ENCODE data around the gene FAM107B.

Gene FAM107B

DNA sequence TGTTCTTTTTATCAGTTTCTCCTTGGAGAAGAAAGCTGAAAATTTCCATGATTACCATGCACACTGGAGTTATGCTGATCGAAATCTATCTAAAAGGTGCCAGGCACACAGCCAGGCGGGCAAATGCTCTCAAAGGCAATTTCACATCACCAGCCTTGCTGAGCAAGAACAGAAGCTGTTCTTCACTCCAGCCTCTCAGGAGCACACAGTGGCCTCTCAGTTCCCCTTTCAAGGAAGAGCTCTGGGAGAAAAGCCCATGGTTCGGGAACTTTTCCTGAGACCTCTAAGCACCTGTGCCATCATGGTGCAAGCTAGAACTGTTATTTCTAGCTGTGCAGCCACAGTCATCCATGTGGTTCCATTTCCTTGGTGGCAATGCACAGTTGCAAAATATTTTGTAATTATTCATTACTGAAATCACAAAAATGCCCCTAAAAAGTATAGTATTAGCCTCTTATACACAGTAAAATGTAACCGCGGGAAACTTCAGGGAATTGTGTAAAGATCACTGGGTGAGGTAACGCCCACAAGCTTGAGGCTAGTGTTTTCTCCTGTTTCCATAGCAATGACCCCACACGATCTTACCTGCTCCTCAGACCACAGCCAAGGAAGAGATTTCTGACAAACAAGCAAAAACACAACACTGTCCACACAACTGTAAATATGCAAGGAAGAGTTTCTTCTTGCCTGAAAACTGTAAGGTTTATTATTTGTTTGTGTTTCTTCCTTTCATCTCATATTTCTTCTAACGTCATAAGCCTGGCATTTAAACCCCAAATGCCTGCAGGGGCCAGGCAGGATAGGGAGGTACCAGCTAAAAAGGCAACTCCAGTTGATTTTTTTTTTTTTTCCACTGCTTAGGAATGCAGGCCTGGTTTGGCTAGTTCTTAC, 121.2 kb downstream of the FAM107B start:
- Histone ChIP-seq H3K9ac (ENCODE audit: low read length) (peak overlapping the region; percentile 77), H3K27ac (ENCODE audit: low read length, poor library complexity, severe bottlenecking) (peak overlapping the region; percentile 84), H3K18ac (ENCODE audit: low read depth in 1 of 2, low read length in 2 of 2) (peak overlapping the region in 1 of 2 experiments; percentile 37), H4K91ac (ENCODE audit: low read length) (no peak overlapping the region), H2AFZ (ENCODE audit: low read depth, low read length) (no peak overlapping the region), H3K14ac (ENCODE audit: low read length in 2 of 2) (no peak overlapping the region), H3K79me1 (replicated peaks; ENCODE audit: low read length, poor library complexity, severe bottlenecking) (no peaks in the 10 kb centered on the region), H2BK120ac (ENCODE audit: low read depth, low read length) (no peak overlapping the region), H2BK12ac (ENCODE audit: low read length in 2 of 2) (peak overlapping the region in 1 of 2 experiments; percentile 21), H3K4me2 (ENCODE audit: low read length, poor library complexity, severe bottlenecking) (peak overlapping the region; percentile 55), H3K4me3 (ENCODE audit: insufficient read depth in 1 of 2, low read depth in 1 of 2, low read length in 2 of 2) (no peak overlapping the region), H3K23ac (ENCODE audit: low read length in 2 of 2) (no peak overlapping the region), H2BK5ac (ENCODE audit: low read depth, low read length, poor library complexity, severe bottlenecking) (no peak overlapping the region), H3K36me3 (ENCODE audit: control insufficient read depth in 1 of 2, insufficient read depth in 2 of 2, low read depth in 1 of 2, low read length in 2 of 2) (no peaks in the 10 kb centered on the region), H3K27me3 (ENCODE audit: control insufficient read depth in 1 of 2, insufficient read depth in 1 of 2, low read length in 2 of 2) (no peaks in the 10 kb centered on the region), H2BK15ac (ENCODE audit: low read depth, poor library complexity, severe bottlenecking) (no peak overlapping the region), H3K4ac (ENCODE audit: low read depth in 1 of 2, low read length in 2 of 2) (no peak overlapping the region), H4K8ac (ENCODE audit: low read length) (no peak overlapping the region), H3K4me1 (ENCODE audit: control insufficient read depth, insufficient read depth, low read depth, low read length) (peaks cover 9% of the 10 kb centered on the region), H2AK5ac (ENCODE audit: low read length, severe bottlenecking) (no peak overlapping the region), H3K9me3 (ENCODE audit: control insufficient read depth, low read length) (no peaks in the 10 kb centered on the region)
- peak; percentile 94 for DNase-seq
- WGBS: 62% methylated on average over 7 of the region's 8 CpGs

DNA sequence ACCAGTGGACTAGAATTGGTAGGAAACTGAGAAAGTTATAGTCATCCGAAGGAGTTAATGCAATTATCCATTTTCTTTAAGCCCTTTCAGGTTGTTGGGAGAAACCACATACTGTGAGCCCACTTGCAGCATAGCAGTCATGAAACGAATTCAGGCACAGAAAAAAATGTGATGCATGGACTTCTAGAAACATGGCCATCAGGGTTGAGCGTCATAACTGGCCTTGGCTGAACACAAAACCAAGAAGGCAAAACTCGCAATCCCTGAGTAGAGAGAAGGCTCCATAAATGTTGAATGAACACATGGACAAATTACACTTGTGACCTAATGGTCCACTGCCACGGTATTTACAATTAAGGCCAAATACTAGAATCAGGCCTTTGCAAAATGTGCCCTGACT, 121.9 kb downstream of the FAM107B start:
- no peak overlapping the region for H3K14ac ChIP-seq (ENCODE audit: low read length in 2 of 2)
- peak overlapping the region in 1 of 2 experiments; percentile 18 for H3K4ac ChIP-seq (ENCODE audit: low read depth in 1 of 2, low read length in 2 of 2)
- no peak overlapping the region for H3K4me3 ChIP-seq (ENCODE audit: insufficient read depth in 1 of 2, low read depth in 1 of 2, low read length in 2 of 2)
- no peaks in the 10 kb centered on the region for H3K9me3 ChIP-seq (ENCODE audit: control insufficient read depth, low read length)
- H2BK5ac ChIP-seq (ENCODE audit: low read depth, low read length, poor library complexity, severe bottlenecking): no peak overlapping the region
- no peak overlapping the region for H3K9ac ChIP-seq (ENCODE audit: low read length)
- H3K36me3 ChIP-seq (ENCODE audit: control insufficient read depth in 1 of 2, insufficient read depth in 2 of 2, low read depth in 1 of 2, low read length in 2 of 2): no peaks in the 10 kb centered on the region
- no peak overlapping the region for H2BK120ac ChIP-seq (ENCODE audit: low read depth, low read length)
- H3K27me3 ChIP-seq (ENCODE audit: control insufficient read depth in 1 of 2, insufficient read depth in 1 of 2, low read length in 2 of 2): no peaks in the 10 kb centered on the region
- WGBS: 97% methylated on average over 5 of the region's 5 CpGs
- no peak overlapping the region for H4K8ac ChIP-seq (ENCODE audit: low read length)
- H3K27ac ChIP-seq (ENCODE audit: low read length, poor library complexity, severe bottlenecking): no peak overlapping the region
- H3K23ac ChIP-seq (ENCODE audit: low read length in 2 of 2): no peak overlapping the region
- peak overlapping the region; percentile 22 for H2AK5ac ChIP-seq (ENCODE audit: low read length, severe bottlenecking)
- no peaks in the 10 kb centered on the region for H3K79me1 ChIP-seq (replicated peaks; ENCODE audit: low read length, poor library complexity, severe bottlenecking)
- H3K4me2 ChIP-seq (ENCODE audit: low read length, poor library complexity, severe bottlenecking): no peak overlapping the region
- no peak overlapping the region for H3K18ac ChIP-seq (ENCODE audit: low read depth in 1 of 2, low read length in 2 of 2)
- H2BK15ac ChIP-seq (ENCODE audit: low read depth, poor library complexity, severe bottlenecking): no peak overlapping the region
- H2AFZ ChIP-seq (ENCODE audit: low read depth, low read length): no peak overlapping the region
- H2BK12ac ChIP-seq (ENCODE audit: low read length in 2 of 2): no peak overlapping the region
- peaks cover 11% of the 10 kb centered on the region for H3K4me1 ChIP-seq (ENCODE audit: control insufficient read depth, insufficient read depth, low read depth, low read length)
- H4K91ac ChIP-seq (ENCODE audit: low read length): no peak overlapping the region
- DNase-seq: no peak

DNA sequence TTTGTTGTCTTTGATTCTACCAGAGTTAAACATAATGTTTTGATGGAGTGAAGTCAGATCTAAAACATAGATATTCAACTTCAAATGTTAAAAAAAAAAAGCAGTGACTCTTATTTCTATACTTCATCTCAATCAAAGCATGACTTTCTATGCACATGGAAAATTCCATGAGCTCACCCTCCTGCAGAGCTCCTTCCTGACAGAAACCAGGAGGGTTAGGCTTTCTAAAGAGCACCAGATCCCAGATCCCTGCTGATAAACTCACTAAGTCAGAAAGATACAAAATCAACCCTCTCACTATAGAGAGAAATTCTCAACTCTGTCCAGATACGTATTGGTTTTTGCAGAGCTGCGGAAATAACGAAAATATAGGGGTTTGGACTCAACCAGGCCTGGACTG, 122.6 kb downstream of the FAM107B start:
- 58% methylated on average over 3 of the region's 3 CpGs for WGBS

DNA sequence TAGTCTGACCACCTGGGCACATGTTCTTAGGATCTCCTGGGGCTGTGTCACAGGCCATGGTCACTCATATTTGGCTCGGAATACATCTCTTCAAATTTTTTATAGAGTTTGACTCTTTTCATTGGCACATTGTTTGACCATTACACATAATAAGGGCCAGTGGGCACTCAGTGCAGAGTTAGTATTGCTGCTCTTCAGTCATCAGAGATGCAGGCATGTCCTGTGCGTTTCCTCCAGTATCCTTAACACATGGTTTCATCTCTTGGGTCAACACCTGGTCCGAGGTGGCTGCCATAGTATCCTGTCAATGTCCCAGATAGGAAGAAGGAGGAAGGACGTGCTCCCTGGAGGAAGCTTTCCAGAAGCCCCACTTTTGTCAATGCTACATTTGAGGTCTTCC, 125.0 kb downstream of the FAM107B start:
- no peak overlapping the region for H4K91ac ChIP-seq (ENCODE audit: low read length)
- H3K4me3 ChIP-seq (ENCODE audit: insufficient read depth in 1 of 2, low read depth in 1 of 2, low read length in 2 of 2): no peak overlapping the region
- no peak overlapping the region for H4K8ac ChIP-seq (ENCODE audit: low read length)
- H2BK120ac ChIP-seq (ENCODE audit: low read depth, low read length): no peak overlapping the region
- H3K9me3 ChIP-seq (ENCODE audit: control insufficient read depth, low read length): no peaks in the 10 kb centered on the region
- H3K27ac ChIP-seq (ENCODE audit: low read length, poor library complexity, severe bottlenecking): no peak overlapping the region
- no peaks in the 10 kb centered on the region for H3K36me3 ChIP-seq (ENCODE audit: control insufficient read depth in 1 of 2, insufficient read depth in 2 of 2, low read depth in 1 of 2, low read length in 2 of 2)
- H2AK5ac ChIP-seq (ENCODE audit: low read length, severe bottlenecking): no peak overlapping the region
- H3K4me2 ChIP-seq (ENCODE audit: low read length, poor library complexity, severe bottlenecking): no peak overlapping the region
- no peak overlapping the region for H2BK12ac ChIP-seq (ENCODE audit: low read length in 2 of 2)
- no peak overlapping the region for H3K23ac ChIP-seq (ENCODE audit: low read length in 2 of 2)
- no peak overlapping the region for H2BK5ac ChIP-seq (ENCODE audit: low read depth, low read length, poor library complexity, severe bottlenecking)
- no peak overlapping the region for H3K18ac ChIP-seq (ENCODE audit: low read depth in 1 of 2, low read length in 2 of 2)
- no peak overlapping the region for H3K14ac ChIP-seq (ENCODE audit: low read length in 2 of 2)
- no peaks in the 10 kb centered on the region for H3K79me1 ChIP-seq (replicated peaks; ENCODE audit: low read length, poor library complexity, severe bottlenecking)
- H2BK15ac ChIP-seq (ENCODE audit: low read depth, poor library complexity, severe bottlenecking): no peak overlapping the region
- peak overlapping the region; percentile 80 for H3K9ac ChIP-seq (ENCODE audit: low read length)
- 92% methylated on average over 4 of the region's 4 CpGs for WGBS
- peaks cover 0 to 1% of the 10 kb centered on the region in 2 experiments for H3K27me3 ChIP-seq (ENCODE audit: control insufficient read depth in 1 of 2, insufficient read depth in 1 of 2, low read length in 2 of 2)
- no peak for DNase-seq
- no peak overlapping the region for H3K4ac ChIP-seq (ENCODE audit: low read depth in 1 of 2, low read length in 2 of 2)
- no peak overlapping the region for H2AFZ ChIP-seq (ENCODE audit: low read depth, low read length)
- H3K4me1 ChIP-seq (ENCODE audit: control insufficient read depth, insufficient read depth, low read depth, low read length): peaks cover 9% of the 10 kb centered on the region

More for the DNA sequence above, 122.6 kb downstream of the FAM107B start:
- H4K91ac ChIP-seq (ENCODE audit: low read length): no peak overlapping the region
- no peak overlapping the region for H3K18ac ChIP-seq (ENCODE audit: low read depth in 1 of 2, low read length in 2 of 2)
- no peaks in the 10 kb centered on the region for H3K9me3 ChIP-seq (ENCODE audit: control insufficient read depth, low read length)
- no peak overlapping the region for H2BK120ac ChIP-seq (ENCODE audit: low read depth, low read length)
- H2BK5ac ChIP-seq (ENCODE audit: low read depth, low read length, poor library complexity, severe bottlenecking): no peak overlapping the region
- H3K4me2 ChIP-seq (ENCODE audit: low read length, poor library complexity, severe bottlenecking): no peak overlapping the region
- no peak overlapping the region for H2AK5ac ChIP-seq (ENCODE audit: low read length, severe bottlenecking)
- H3K4me3 ChIP-seq (ENCODE audit: insufficient read depth in 1 of 2, low read depth in 1 of 2, low read length in 2 of 2): no peak overlapping the region
- no peak overlapping the region for H3K4ac ChIP-seq (ENCODE audit: low read depth in 1 of 2, low read length in 2 of 2)
- H3K4me1 ChIP-seq (ENCODE audit: control insufficient read depth, insufficient read depth, low read depth, low read length): peaks cover 11% of the 10 kb centered on the region
- no peaks in the 10 kb centered on the region for H3K79me1 ChIP-seq (replicated peaks; ENCODE audit: low read length, poor library complexity, severe bottlenecking)
- H3K23ac ChIP-seq (ENCODE audit: low read length in 2 of 2): no peak overlapping the region
- H3K14ac ChIP-seq (ENCODE audit: low read length in 2 of 2): no peak overlapping the region
- DNase-seq: peak; percentile 82
- H2BK15ac ChIP-seq (ENCODE audit: low read depth, poor library complexity, severe bottlenecking): no peak overlapping the region
- H2AFZ ChIP-seq (ENCODE audit: low read depth, low read length): no peak overlapping the region
- H4K8ac ChIP-seq (ENCODE audit: low read length): no peak overlapping the region
- H3K36me3 ChIP-seq (ENCODE audit: control insufficient read depth in 1 of 2, insufficient read depth in 2 of 2, low read depth in 1 of 2, low read length in 2 of 2): no peaks in the 10 kb centered on the region
- no peaks in the 10 kb centered on the region for H3K27me3 ChIP-seq (ENCODE audit: control insufficient read depth in 1 of 2, insufficient read depth in 1 of 2, low read length in 2 of 2)
- peak overlapping the region; percentile 51 for H3K27ac ChIP-seq (ENCODE audit: low read length, poor library complexity, severe bottlenecking)
- no peak overlapping the region for H2BK12ac ChIP-seq (ENCODE audit: low read length in 2 of 2)
- no peak overlapping the region for H3K9ac ChIP-seq (ENCODE audit: low read length)

Data from mesenchymal stem cell (in vitro differentiated cells and primary cell).